ENCODE results near the gene AKT3.

The AKT3 gene

GRCh38 chr1:243730487-243731150, 119.4 kb downstream of the AKT3 start:
- no peak overlapping the region for H3K4me3 ChIP-seq (ENCODE audit: low read length)
- no peak for DNase-seq (ENCODE audit: low read depth)
- no peak for TF ChIP-seq CTCF (conservative IDR thresholded peaks at IDR 0.05; ENCODE audit: low read depth, low read length)

DNA sequence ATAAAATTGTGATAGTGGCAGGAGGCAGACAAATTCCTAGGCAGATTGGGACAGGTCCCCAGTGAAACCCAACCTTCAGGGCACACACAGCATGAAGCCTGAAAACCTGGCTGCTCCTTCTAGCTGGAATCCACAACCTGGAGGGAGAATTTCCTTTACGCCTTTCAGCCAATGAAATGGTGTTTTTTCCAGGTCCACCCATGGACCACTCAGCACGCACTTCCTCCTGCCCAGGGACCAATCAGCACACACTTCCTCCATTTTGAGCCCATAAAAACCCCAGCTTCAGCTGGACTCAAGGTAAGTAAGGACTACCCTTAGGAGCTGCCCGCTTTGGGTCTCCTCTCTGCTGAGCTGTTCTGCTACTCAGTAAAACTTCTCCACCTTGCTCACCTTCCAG, 120.1 kb downstream of the AKT3 start:
- no peak overlapping the region for H3K4me3 ChIP-seq (ENCODE audit: low read length)
- DNase-seq (ENCODE audit: low read depth): no peak
- no peak for TF ChIP-seq CTCF (conservative IDR thresholded peaks at IDR 0.05; ENCODE audit: low read depth, low read length)

DNA sequence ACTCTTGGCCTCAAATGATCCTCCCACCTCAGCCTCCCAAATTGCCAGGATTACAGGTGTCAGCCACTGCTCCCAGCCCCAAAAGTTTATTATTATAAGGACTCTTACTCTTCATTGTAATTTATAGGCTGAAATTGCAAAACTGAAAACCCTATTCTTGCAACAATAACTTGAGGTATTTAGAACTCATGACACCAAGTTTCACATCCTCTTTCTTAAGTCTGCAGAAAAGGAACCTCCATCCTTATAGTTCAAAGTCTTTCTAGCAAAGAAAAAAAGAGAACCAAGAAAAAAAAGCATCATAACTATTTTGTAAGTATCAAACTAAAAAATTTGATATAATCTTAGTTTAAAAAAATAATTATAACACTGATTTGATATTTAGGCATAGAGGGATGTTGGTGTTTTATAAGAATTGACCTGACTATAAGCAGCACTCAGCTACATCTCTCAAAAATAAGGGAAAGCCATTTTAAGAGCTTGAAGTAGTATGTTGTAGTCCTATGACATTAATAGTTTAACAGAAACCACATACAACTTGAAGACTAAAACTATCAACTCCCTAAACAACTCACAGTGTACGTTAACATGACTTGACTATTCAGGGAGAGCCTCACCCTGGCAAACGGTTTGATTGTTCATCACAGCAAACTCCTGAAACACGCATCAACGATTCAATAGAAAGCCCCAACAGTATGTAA, 122.4 kb downstream of the AKT3 start:
- H3K4me3 ChIP-seq (ENCODE audit: low read length): no peak overlapping the region
- no peak for DNase-seq (ENCODE audit: low read depth)
- no peak for TF ChIP-seq CTCF (conservative IDR thresholded peaks at IDR 0.05; ENCODE audit: low read depth, low read length)

GRCh38 chr1:243726806-243727502, 123.1 kb downstream of the AKT3 start:
- no peak overlapping the region for H3K4me3 ChIP-seq (ENCODE audit: low read length)
- TF ChIP-seq CTCF (conservative IDR thresholded peaks at IDR 0.05; ENCODE audit: low read depth, low read length): no peak
- no peak for DNase-seq (ENCODE audit: low read depth)

GRCh38 chr1:243725846-243726245, 124.2 kb downstream of the AKT3 start:
- no peak for DNase-seq (ENCODE audit: low read depth)
- no peak for TF ChIP-seq CTCF (conservative IDR thresholded peaks at IDR 0.05; ENCODE audit: low read depth, low read length)
- no peak overlapping the region for H3K4me3 ChIP-seq (ENCODE audit: low read length)

- no peak for DNase-seq (ENCODE audit: low read depth)
- H3K4me3 ChIP-seq (ENCODE audit: low read length): no peak overlapping the region
- no peak for TF ChIP-seq CTCF (conservative IDR thresholded peaks at IDR 0.05; ENCODE audit: low read depth, low read length)
These were observed 125.0 kb downstream of the AKT3 start for GRCh38 chr1:243725075-243725474.
